ENCODE results near the gene CRYL1.

CRYL1 gene

GRCh38 chr13:20360835-20361412 is 164.7 kb downstream of the CRYL1 start:
- DNase-seq = no peak

- DNase-seq = no peak
These were observed 165.6 kb downstream of the CRYL1 start for GRCh38 chr13:20360041-20360491.

GRCh38 chr13:20359335-20359734 is 166.3 kb downstream of the CRYL1 start:
- DNase-seq = no peak

DNA sequence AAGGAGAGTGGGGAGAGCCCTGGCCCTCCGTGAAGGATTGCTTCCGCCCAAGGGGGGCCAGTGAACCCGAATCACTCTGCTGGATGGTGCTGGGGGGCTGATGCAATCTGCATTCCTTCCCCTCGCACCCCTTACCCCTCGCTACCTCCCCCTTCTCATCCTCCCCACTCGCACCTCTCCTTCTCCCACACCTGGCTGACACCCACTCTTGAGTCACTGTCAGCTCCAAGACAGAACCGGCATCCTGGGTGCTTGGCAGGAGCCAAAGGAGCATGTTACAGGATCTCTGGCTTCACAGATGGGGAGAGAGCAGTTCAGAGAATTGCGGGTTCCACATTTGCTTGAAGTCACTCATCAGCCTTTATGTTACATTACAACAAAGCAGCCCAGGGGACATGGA is 167.6 kb downstream of the CRYL1 start:
- DNase-seq = no peak

GRCh38 chr13:20356444-20356843 is 169.2 kb downstream of the CRYL1 start:
- no peak for DNase-seq

- DNase-seq = no peak
These were observed 170.9 kb downstream of the CRYL1 start for GRCh38 chr13:20354722-20355121.

DNA sequence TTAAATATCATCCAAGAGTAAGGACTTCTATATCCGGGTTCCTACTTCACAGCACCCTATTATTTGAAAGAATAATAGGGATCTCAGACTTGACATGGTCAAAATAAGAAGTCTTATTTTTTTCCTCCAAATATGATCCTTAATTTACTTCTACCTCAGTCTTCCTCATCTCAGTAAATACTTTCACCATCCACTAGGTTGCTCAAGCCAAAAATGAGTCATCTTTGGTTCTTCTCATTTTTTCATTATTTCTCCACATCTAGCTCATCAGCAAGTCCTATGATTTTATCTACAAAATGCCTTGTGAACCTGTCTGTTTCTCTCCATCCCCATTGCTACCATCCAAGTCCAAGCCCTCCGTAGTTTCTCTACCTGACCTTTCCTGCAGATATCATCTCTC is 171.7 kb downstream of the CRYL1 start:
- DNase-seq = no peak

Data from RPMI8226 (cell line).